HG03196 (cell line): ENCODE data around the gene WDR93.
"Not testable (repeated sequence)": the region's sequence is repeated elsewhere in the genome, so short reads cannot be mapped to it uniquely, and the experiment has no call there.

ENCODE experiments used
- ATAC-seq: cut with Tn5 transposase; IDR thresholded peaks from one replicate; pipeline ENCODE4 v1.9.1; 2021; ENCODE audit not compliant: unreplicated experiment

The WDR93 gene

GRCh38 chr15:89681146-89681545, 9.5 kb upstream of the WDR93 start:
- no peak for ATAC-seq

- no peak for ATAC-seq
Measured at GRCh38 chr15:89685995-89686394, 4.6 kb upstream of the WDR93 start.

GRCh38 chr15:89686522-89686921, 4.1 kb upstream of the WDR93 start:
- ATAC-seq, result no peak

- ATAC-seq, result not testable (repeated sequence)
Measured at GRCh38 chr15:89689930-89690275, 708 bp upstream of the WDR93 start.

GRCh38 chr15:89693091-89693490, 2.5 kb downstream of the WDR93 start:
- ATAC-seq, result no peak

GRCh38 chr15:89693696-89694095, 3.1 kb downstream of the WDR93 start:
- ATAC-seq, result no peak

GRCh38 chr15:89695198-89695597, 4.6 kb downstream of the WDR93 start:
- ATAC-seq, result no peak

GRCh38 chr15:89704411-89704810, 13.8 kb downstream of the WDR93 start:
- ATAC-seq, result no peak

- no peak for ATAC-seq
Measured at GRCh38 chr15:89707577-89707976, 17.0 kb downstream of the WDR93 start.

GRCh38 chr15:89714775-89715174, 24.2 kb downstream of the WDR93 start:
- no peak for ATAC-seq

- ATAC-seq, result no peak
Measured at GRCh38 chr15:89723031-89723430, 32.4 kb downstream of the WDR93 start.

- ATAC-seq, result no peak
Measured at GRCh38 chr15:89724621-89725020, 34.0 kb downstream of the WDR93 start.

GRCh38 chr15:89725064-89725463, 34.5 kb downstream of the WDR93 start:
- ATAC-seq, result no peak

- no peak for ATAC-seq
Measured at GRCh38 chr15:89728254-89728653, 37.6 kb downstream of the WDR93 start.

- ATAC-seq, result no peak
Measured at GRCh38 chr15:89731275-89731674, 40.7 kb downstream of the WDR93 start.

- ATAC-seq, result no peak
Measured at GRCh38 chr15:89732451-89733172, 42.0 kb downstream of the WDR93 start.

- ATAC-seq, result no peak
Measured at GRCh38 chr15:89735773-89736172, 45.2 kb downstream of the WDR93 start.

GRCh38 chr15:89740137-89740536, 49.5 kb downstream of the WDR93 start:
- ATAC-seq, result peak; percentile 71

- no peak for ATAC-seq
Measured at GRCh38 chr15:89743011-89743410, 52.4 kb downstream of the WDR93 start.

- no peak for ATAC-seq
Measured at GRCh38 chr15:89743594-89743993, 53.0 kb downstream of the WDR93 start.

GRCh38 chr15:89745131-89745530, 54.5 kb downstream of the WDR93 start:
- ATAC-seq, result no peak

- no peak for ATAC-seq
Measured at GRCh38 chr15:89745768-89746167, 55.2 kb downstream of the WDR93 start.

- no peak for ATAC-seq
Measured at GRCh38 chr15:89746386-89746780, 55.8 kb downstream of the WDR93 start.
